Liver (tissue), 3 donors: ENCODE measurements around the gene EXD3.

Experiments
- JUND ChIP-seq, 2 donors: IDR thresholded peaks; 2 replicates each; pipeline ENCODE4 v1.6.1; 2016; ENCODE audit warnings: antibody characterized with exemption in 2 of 2
- NR2F2 ChIP-seq: IDR thresholded peaks from 2 replicates; pipeline ENCODE4 v1.6.1; 2016; ENCODE audit warnings: antibody characterized with exemption
- RAD21 ChIP-seq, 2 donors: IDR thresholded peaks; 2 replicates each; pipeline ENCODE4 v1.6.1; 2016; ENCODE audit warnings: antibody characterized with exemption in 2 of 2, mild to moderate bottlenecking in 2 of 2
- RXRA ChIP-seq, 2 donors: IDR thresholded peaks; 2 replicates each; pipeline ENCODE4 v1.6.1; 2017 to 2018; ENCODE audit warnings: antibody characterized with exemption in 2 of 2, mild to moderate bottlenecking in 1 of 2
- SP1 ChIP-seq: IDR thresholded peaks from 2 replicates; pipeline ENCODE4 v1.6.1; 2018; ENCODE audit warnings: antibody characterized with exemption, mild to moderate bottlenecking
- YY1 ChIP-seq: IDR thresholded peaks from 2 replicates; pipeline ENCODE4 v1.6.1; 2016; ENCODE audit warnings: antibody characterized with exemption, mild to moderate bottlenecking
- TF ChIP-seq, protein P1 (sequence below): fragments of 150-350 bp; IDR thresholded peaks from 2 replicates; pipeline ENCODE4 v1.5.1; 2017; ENCODE audit warnings: improper control_type of control experiment, low read depth, low read length; ENCODE audit not compliant: missing input control
- TF ChIP-seq, protein P2 (sequence below): IDR thresholded peaks from 2 replicates; pipeline ENCODE4 v1.6.1; 2016; ENCODE audit warnings: antibody characterized with exemption
- TF ChIP-seq, protein P3 (sequence below): IDR thresholded peaks from 2 replicates; pipeline ENCODE4 v1.6.1; 2016; ENCODE audit warnings: antibody characterized with exemption
- TF ChIP-seq, protein P4 (sequence below): IDR thresholded peaks from 2 replicates; pipeline ENCODE4 v1.6.1; 2016; ENCODE audit warnings: antibody characterized with exemption, mild to moderate bottlenecking
- TF ChIP-seq, protein P5 (sequence below): IDR thresholded peaks from 2 replicates; pipeline ENCODE4 v1.6.1; 2016; ENCODE audit warnings: antibody characterized with exemption
- donor health status: healthy.
- donor health status: healthy.

DNA sequence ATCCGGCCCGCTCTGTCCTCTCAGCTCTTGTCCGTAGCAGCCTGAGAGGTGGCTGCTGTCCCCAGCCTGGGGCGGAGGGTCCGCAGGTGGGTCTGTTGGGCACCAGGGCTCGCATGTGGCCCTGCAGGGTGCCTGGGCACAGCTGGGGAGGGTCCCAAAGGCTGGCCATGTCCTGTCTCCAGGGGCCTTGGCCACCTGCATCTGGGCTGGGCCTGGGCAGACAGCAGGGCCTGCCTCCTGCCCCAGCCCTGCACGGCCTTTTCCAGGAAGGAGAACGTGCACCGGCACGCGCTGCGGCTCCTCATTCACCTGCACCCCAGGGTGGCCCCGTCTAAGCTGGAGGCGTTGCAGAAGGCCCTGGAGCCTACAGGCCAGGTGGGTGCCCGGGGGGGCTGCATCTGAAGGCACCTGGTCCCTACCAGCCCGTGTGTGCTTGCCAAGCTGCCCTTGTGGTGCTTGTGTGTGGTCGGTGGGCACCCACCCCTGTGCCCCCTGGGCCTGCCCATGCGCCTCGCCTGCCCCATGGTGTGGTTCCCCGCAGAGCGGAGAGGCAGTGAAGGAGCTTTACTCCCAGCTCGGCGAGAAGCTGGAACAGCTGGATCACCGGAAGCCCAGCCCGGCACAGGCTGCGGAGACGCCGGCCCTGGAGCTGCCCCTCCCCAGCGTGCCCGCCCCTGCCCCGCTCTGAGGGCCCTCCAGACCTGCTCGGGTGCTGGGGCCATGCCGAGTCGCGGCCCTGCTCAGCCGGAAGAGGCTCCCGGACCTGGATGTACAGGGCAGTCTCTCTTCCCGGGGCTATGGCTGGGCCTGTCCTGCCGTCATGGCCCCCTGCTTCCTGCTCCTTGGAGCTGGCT, 150.5 kb downstream of the EXD3 start:
- TF ChIP-seq, protein P1, sequence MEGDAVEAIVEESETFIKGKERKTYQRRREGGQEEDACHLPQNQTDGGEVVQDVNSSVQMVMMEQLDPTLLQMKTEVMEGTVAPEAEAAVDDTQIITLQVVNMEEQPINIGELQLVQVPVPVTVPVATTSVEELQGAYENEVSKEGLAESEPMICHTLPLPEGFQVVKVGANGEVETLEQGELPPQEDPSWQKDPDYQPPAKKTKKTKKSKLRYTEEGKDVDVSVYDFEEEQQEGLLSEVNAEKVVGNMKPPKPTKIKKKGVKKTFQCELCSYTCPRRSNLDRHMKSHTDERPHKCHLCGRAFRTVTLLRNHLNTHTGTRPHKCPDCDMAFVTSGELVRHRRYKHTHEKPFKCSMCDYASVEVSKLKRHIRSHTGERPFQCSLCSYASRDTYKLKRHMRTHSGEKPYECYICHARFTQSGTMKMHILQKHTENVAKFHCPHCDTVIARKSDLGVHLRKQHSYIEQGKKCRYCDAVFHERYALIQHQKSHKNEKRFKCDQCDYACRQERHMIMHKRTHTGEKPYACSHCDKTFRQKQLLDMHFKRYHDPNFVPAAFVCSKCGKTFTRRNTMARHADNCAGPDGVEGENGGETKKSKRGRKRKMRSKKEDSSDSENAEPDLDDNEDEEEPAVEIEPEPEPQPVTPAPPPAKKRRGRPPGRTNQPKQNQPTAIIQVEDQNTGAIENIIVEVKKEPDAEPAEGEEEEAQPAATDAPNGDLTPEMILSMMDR = no peak
- TF ChIP-seq RAD21 (IDR thresholded peaks at IDR 0.05) (no peak), YY1 (no peak), JUND (IDR thresholded peaks at IDR 0.05) (no peak), NR2F2 (no peak), SP1 (no peak), RXRA (IDR thresholded peaks at IDR 0.05) (no peak)
- TF ChIP-seq, protein P2, sequence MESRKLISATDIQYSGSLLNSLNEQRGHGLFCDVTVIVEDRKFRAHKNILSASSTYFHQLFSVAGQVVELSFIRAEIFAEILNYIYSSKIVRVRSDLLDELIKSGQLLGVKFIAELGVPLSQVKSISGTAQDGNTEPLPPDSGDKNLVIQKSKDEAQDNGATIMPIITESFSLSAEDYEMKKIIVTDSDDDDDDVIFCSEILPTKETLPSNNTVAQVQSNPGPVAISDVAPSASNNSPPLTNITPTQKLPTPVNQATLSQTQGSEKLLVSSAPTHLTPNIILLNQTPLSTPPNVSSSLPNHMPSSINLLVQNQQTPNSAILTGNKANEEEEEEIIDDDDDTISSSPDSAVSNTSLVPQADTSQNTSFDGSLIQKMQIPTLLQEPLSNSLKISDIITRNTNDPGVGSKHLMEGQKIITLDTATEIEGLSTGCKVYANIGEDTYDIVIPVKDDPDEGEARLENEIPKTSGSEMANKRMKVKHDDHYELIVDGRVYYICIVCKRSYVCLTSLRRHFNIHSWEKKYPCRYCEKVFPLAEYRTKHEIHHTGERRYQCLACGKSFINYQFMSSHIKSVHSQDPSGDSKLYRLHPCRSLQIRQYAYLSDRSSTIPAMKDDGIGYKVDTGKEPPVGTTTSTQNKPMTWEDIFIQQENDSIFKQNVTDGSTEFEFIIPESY = no peak
- TF ChIP-seq, protein P3, sequence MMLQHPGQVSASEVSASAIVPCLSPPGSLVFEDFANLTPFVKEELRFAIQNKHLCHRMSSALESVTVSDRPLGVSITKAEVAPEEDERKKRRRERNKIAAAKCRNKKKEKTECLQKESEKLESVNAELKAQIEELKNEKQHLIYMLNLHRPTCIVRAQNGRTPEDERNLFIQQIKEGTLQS = no peak
- TF ChIP-seq, protein P4, sequence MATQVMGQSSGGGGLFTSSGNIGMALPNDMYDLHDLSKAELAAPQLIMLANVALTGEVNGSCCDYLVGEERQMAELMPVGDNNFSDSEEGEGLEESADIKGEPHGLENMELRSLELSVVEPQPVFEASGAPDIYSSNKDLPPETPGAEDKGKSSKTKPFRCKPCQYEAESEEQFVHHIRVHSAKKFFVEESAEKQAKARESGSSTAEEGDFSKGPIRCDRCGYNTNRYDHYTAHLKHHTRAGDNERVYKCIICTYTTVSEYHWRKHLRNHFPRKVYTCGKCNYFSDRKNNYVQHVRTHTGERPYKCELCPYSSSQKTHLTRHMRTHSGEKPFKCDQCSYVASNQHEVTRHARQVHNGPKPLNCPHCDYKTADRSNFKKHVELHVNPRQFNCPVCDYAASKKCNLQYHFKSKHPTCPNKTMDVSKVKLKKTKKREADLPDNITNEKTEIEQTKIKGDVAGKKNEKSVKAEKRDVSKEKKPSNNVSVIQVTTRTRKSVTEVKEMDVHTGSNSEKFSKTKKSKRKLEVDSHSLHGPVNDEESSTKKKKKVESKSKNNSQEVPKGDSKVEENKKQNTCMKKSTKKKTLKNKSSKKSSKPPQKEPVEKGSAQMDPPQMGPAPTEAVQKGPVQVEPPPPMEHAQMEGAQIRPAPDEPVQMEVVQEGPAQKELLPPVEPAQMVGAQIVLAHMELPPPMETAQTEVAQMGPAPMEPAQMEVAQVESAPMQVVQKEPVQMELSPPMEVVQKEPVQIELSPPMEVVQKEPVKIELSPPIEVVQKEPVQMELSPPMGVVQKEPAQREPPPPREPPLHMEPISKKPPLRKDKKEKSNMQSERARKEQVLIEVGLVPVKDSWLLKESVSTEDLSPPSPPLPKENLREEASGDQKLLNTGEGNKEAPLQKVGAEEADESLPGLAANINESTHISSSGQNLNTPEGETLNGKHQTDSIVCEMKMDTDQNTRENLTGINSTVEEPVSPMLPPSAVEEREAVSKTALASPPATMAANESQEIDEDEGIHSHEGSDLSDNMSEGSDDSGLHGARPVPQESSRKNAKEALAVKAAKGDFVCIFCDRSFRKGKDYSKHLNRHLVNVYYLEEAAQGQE = no peak
- TF ChIP-seq, protein P5, sequence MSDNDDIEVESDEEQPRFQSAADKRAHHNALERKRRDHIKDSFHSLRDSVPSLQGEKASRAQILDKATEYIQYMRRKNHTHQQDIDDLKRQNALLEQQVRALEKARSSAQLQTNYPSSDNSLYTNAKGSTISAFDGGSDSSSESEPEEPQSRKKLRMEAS = no peak
